Left lobe of liver (tissue), 2 donors: ENCODE results near the gene INAFM2. TPM values are rescaled to one million over a fixed set of nuclear protein-coding genes. Genes with fewer than 3 reads are reported as not detected.

Experiments used
- ATAC-seq: fragments of 200-7000 bp; cut with Tn5 transposase; one replicate; pipeline ENCODE4 v1.9.1; 2020; ENCODE audit warnings: mild to moderate bottlenecking, moderate library complexity
- DNase-seq: peaks from one replicate; pipeline ENCODE4 v3.0.0-alpha.2; 2020; ENCODE audit warnings: low spot score
- total RNA-seq: library from RNA; stranded (reverse); gene quantifications from one replicate; pipeline ENCODE4 v1.2.1, GENCODE V29; 2021
- donor health status: DM: no; HTN: no; CAD: no; lungs with moderate emphysema.
- donor health status: DM: no; HTN: yes; CAD: no.

INAFM2 gene
- total RNA-seq, 1 donor from 2014 or later = 7.7 TPM

- ATAC-seq = peak; percentile 85
Measured at GRCh38 chr15:40340740-40341400, 17.4 kb downstream of the INAFM2 start, which contains the start of gene CCDC9B. Gene CCDC9B (minus strand): TSS chr15:40340939. CDS start chr15:40340819, 120 bp downstream.

GRCh38 chr15:40342416-40343320 is 19.2 kb downstream of the INAFM2 start:
- DNase-seq = no peak
- no peak for ATAC-seq

More at GRCh38 chr15:40340740-40341400, 17.4 kb downstream of the INAFM2 start, which contains the start of gene CCDC9B:
- DNase-seq = peak; percentile 94

- no peak for DNase-seq
- ATAC-seq = no peak
Measured at GRCh38 chr15:40343512-40343911, 20.0 kb downstream of the INAFM2 start.

- no peak for ATAC-seq
- DNase-seq = no peak
Measured at GRCh38 chr15:40344217-40344616, 20.7 kb downstream of the INAFM2 start.

- ATAC-seq (peak; percentile 52), DNase-seq (peak; percentile 68)
Measured at GRCh38 chr15:40344631-40345120, 21.2 kb downstream of the INAFM2 start.

GRCh38 chr15:40345225-40345866 is 21.9 kb downstream of the INAFM2 start:
- ATAC-seq (no peak), DNase-seq (no peak)

GRCh38 chr15:40345867-40346578 is 22.5 kb downstream of the INAFM2 start:
- DNase-seq = no peak
- no peak for ATAC-seq

GRCh38 chr15:40346579-40347558 is 23.4 kb downstream of the INAFM2 start:
- no peak for ATAC-seq
- DNase-seq = no peak

- ATAC-seq = no peak
- no peak for DNase-seq
Measured at GRCh38 chr15:40347559-40348473, 24.3 kb downstream of the INAFM2 start.

GRCh38 chr15:40348474-40348870 is 25.0 kb downstream of the INAFM2 start:
- ATAC-seq (no peak), DNase-seq (no peak)

- ATAC-seq (no peak), DNase-seq (no peak)
Measured at GRCh38 chr15:40349163-40349562, 25.7 kb downstream of the INAFM2 start.

GRCh38 chr15:40352281-40352901 is 28.9 kb downstream of the INAFM2 start:
- no peak for DNase-seq

GRCh38 chr15:40353697-40354096 is 30.2 kb downstream of the INAFM2 start:
- ATAC-seq (peak; percentile 84), DNase-seq (peak; percentile 93)

More at GRCh38 chr15:40352281-40352901, 28.9 kb downstream of the INAFM2 start:
- ATAC-seq = no peak

- ATAC-seq = no peak
- no peak for DNase-seq
Measured at GRCh38 chr15:40354408-40355171, 31.1 kb downstream of the INAFM2 start.

- DNase-seq = no peak
- ATAC-seq = no peak
Measured at GRCh38 chr15:40355976-40356585, 32.6 kb downstream of the INAFM2 start.

GRCh38 chr15:40357246-40357645 is 33.8 kb downstream of the INAFM2 start:
- DNase-seq = no peak
- ATAC-seq = no peak
